SKM-1 (cell line): ENCODE results near the gene ELK4.
A peak's percentile ranks its signal among the peaks of the same experiment; 100 is the strongest.

Experiments
- DNase-seq: peaks from one replicate; lab custom pipeline; 2025; ENCODE audit not compliant: unreplicated experiment; lab: John Stamatoyannopoulos, UW

ELK4 gene

GRCh38 chr1:205598841-205599668 lies 32.8 kb downstream of the ELK4 start:
- no peak for DNase-seq

- no peak for DNase-seq
Measured at GRCh38 chr1:205597691-205598314, 34.0 kb downstream of the ELK4 start.

GRCh38 chr1:205596876-205597275 lies 34.9 kb downstream of the ELK4 start:
- DNase-seq: no peak

GRCh38 chr1:205595861-205596260 lies 36.0 kb downstream of the ELK4 start:
- DNase-seq: no peak

- no peak for DNase-seq
Measured at GRCh38 chr1:205595435-205595834, 36.4 kb downstream of the ELK4 start.

GRCh38 chr1:205594846-205595245 lies 37.0 kb downstream of the ELK4 start:
- no peak for DNase-seq

- DNase-seq: no peak
Measured at GRCh38 chr1:205593967-205594366, 37.8 kb downstream of the ELK4 start.

GRCh38 chr1:205593532-205593931 lies 38.3 kb downstream of the ELK4 start:
- DNase-seq: no peak

- no peak for DNase-seq
Measured at GRCh38 chr1:205592443-205593003, 39.3 kb downstream of the ELK4 start.

- peak; percentile 93 for DNase-seq
Measured at GRCh38 chr1:205591522-205592351, 40.1 kb downstream of the ELK4 start.

GRCh38 chr1:205590777-205591513 lies 40.9 kb downstream of the ELK4 start:
- peak; percentile 32 for DNase-seq

- no peak for DNase-seq
Measured at GRCh38 chr1:205590457-205590768, 41.4 kb downstream of the ELK4 start.

GRCh38 chr1:205589618-205590456 lies 42.0 kb downstream of the ELK4 start:
- DNase-seq: no peak

GRCh38 chr1:205589046-205589445 lies 42.8 kb downstream of the ELK4 start:
- DNase-seq: no peak

GRCh38 chr1:205588636-205589035 lies 43.2 kb downstream of the ELK4 start:
- no peak for DNase-seq

- DNase-seq: no peak
Measured at GRCh38 chr1:205587581-205587980, 44.2 kb downstream of the ELK4 start.

- no peak for DNase-seq
Measured at GRCh38 chr1:205585835-205586785, 45.7 kb downstream of the ELK4 start.

GRCh38 chr1:205585169-205585834 lies 46.5 kb downstream of the ELK4 start:
- no peak for DNase-seq
